HG03457 (cell line): ENCODE results near the gene CHST10.
"Not testable (repeated sequence)": the region's sequence is repeated elsewhere in the genome, so short reads cannot be mapped to it uniquely, and the experiment has no call there.

Source experiments
- ATAC-seq: cut with Tn5 transposase; IDR thresholded peaks from one replicate; pipeline ENCODE4 v1.9.1; 2021; ENCODE audit warnings: moderate number of reproducible peaks; ENCODE audit not compliant: unreplicated experiment

The CHST10 gene

DNA sequence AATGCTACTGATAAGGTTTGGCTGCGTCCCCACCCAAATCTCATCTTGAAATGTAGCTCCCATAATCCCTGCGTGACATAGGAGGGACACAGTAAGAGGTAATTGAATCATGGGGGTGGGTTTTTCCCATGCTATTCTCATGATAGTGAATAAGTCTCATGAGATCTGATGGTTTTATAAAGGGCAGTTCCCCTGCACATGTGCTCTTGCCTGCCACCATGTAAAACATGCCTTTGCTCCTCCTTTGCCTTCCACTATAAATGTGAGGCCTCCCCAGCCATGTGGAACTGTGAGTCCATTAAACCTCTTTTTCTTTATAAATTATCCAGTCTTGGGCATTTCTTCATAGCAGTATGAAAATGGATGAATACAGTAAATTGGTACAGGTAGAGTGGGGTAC is 75.0 kb downstream of the CHST10 start:
- not testable (repeated sequence) for ATAC-seq
